Measurements from ENCODE around the gene LY6G5C.

Gene LY6G5C

GRCh38 chr6:31689249-31690110 lies 8.6 kb upstream of the LY6G5C start:
- Histone ChIP-seq H3K27me3 (ENCODE audit: low read length) (no peaks in the 10 kb centered on the region), H3K27ac (ENCODE audit: low read depth, low read length) (no peak overlapping the region), H3K4me2 (ENCODE audit: low read depth, low read length, poor library complexity, severe bottlenecking) (no peak overlapping the region), H3K9me3 (ENCODE audit: insufficient read depth, low read length) (no peaks in the 10 kb centered on the region), H3F3A (ENCODE audit: insufficient read depth) (no peaks in the 10 kb centered on the region), H4K20me1 (ENCODE audit: low read depth, low read length) (no peaks in the 10 kb centered on the region), H3K36me3 (ENCODE audit: low read length) (no peaks in the 10 kb centered on the region), H3K9ac (ENCODE audit: low read length) (no peak overlapping the region), H3K79me2 (ENCODE audit: insufficient read depth, low read length) (no peaks in the 10 kb centered on the region), H3K4me3 (ENCODE audit: insufficient read depth, low read length, poor library complexity, severe bottlenecking) (no peak overlapping the region), H3K9me2 (replicated peaks; ENCODE audit: insufficient read depth, low read length) (no peaks in the 10 kb centered on the region), H2AFZ (ENCODE audit: low read depth, low read length, severe bottlenecking) (no peak overlapping the region)
- TF ChIP-seq CTCF (IDR thresholded peaks at IDR 0.05; ENCODE audit: insufficient read depth, low read length, poor library complexity, severe bottlenecking) (peak; percentile 71), EZH2phosphoT487 (conservative IDR thresholded peaks at IDR 0.05; ENCODE audit: low read length) (no peak)

DNA sequence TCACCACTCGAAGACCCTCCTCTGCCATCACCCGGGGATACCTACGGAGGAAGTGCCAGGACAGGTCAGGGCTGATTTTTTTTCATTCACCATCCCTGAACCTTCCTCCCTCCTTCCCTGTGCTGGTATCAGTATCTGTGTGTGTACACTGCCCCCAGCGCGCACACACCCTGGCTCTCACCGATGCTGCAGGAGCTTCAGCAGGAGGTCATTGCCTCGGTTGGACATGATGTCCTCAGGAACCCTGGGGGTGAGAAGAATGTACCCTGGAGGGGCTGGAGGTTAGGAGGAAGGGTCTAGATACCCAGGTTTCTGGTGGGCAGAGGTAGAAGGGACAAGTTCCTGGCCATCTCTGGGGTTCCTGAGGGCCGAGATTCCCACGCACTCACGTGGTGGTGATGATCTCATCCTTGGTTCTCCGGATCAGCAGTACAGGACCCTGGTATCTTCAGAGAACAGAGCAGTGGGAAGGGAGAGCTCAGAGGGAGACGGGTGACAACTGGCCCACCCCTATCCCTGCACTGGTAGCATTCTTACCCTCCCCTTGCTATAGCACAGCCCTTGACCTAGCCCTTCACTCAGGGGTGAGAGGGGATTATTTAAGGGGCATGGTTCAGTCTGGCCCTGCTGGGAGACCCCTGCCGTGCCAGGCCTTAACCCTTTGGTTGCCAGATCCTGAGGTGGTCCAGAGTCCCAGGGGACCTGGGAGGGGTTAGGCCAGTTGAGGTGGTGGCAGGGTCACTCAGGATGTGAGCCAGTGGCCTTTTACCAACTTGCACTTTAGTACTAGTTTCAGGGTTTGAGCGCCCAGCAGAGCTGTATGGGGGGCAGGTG lies 7.2 kb upstream of the LY6G5C start:
- Histone ChIP-seq H3F3A (ENCODE audit: insufficient read depth) (no peaks in the 10 kb centered on the region), H3K4me2 (ENCODE audit: low read depth, low read length, poor library complexity, severe bottlenecking) (no peak overlapping the region), H3K36me3 (ENCODE audit: low read length) (no peaks in the 10 kb centered on the region), H3K27ac (ENCODE audit: low read depth, low read length) (no peak overlapping the region), H4K20me1 (ENCODE audit: low read depth, low read length) (no peaks in the 10 kb centered on the region), H3K9ac (ENCODE audit: low read length) (no peak overlapping the region), H2AFZ (ENCODE audit: low read depth, low read length, severe bottlenecking) (no peak overlapping the region), H3K9me2 (replicated peaks; ENCODE audit: insufficient read depth, low read length) (no peaks in the 10 kb centered on the region), H3K79me2 (ENCODE audit: insufficient read depth, low read length) (no peaks in the 10 kb centered on the region), H3K4me3 (ENCODE audit: insufficient read depth, low read length, poor library complexity, severe bottlenecking) (no peak overlapping the region), H3K27me3 (ENCODE audit: low read length) (no peaks in the 10 kb centered on the region), H3K9me3 (ENCODE audit: insufficient read depth, low read length) (no peaks in the 10 kb centered on the region)
- TF ChIP-seq CTCF (IDR thresholded peaks at IDR 0.05; ENCODE audit: insufficient read depth, low read length, poor library complexity, severe bottlenecking) (no peak), EZH2phosphoT487 (conservative IDR thresholded peaks at IDR 0.05; ENCODE audit: low read length) (no peak)

DNA sequence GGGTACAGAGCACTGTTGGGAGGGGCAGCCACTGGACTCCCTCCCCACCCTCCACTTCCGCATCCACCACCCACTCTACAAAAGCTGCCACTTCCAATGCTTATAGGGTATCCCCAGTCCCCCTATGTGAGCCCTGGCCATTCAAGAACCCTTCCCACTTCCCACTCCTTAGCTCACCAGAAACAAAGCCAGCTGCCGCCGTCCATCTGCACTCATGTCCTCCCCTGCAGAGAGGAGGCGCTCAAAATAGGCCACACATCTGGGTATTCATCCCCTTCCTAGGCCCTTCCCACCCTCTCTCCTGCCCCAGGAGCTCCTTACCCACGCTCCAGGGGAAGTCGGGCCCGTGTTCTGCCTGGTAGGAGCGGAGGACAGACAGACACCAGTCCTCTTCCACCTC lies 6.5 kb upstream of the LY6G5C start:
- Histone ChIP-seq H3K9ac (ENCODE audit: low read length) (no peak overlapping the region), H3K79me2 (ENCODE audit: insufficient read depth, low read length) (no peaks in the 10 kb centered on the region), H3K4me3 (ENCODE audit: insufficient read depth, low read length, poor library complexity, severe bottlenecking) (no peak overlapping the region), H3K27me3 (ENCODE audit: low read length) (no peaks in the 10 kb centered on the region), H3K4me2 (ENCODE audit: low read depth, low read length, poor library complexity, severe bottlenecking) (no peak overlapping the region), H3K36me3 (ENCODE audit: low read length) (no peaks in the 10 kb centered on the region), H2AFZ (ENCODE audit: low read depth, low read length, severe bottlenecking) (no peak overlapping the region), H3K9me3 (ENCODE audit: insufficient read depth, low read length) (no peaks in the 10 kb centered on the region), H3K27ac (ENCODE audit: low read depth, low read length) (no peak overlapping the region), H4K20me1 (ENCODE audit: low read depth, low read length) (no peaks in the 10 kb centered on the region), H3F3A (ENCODE audit: insufficient read depth) (no peaks in the 10 kb centered on the region), H3K9me2 (replicated peaks; ENCODE audit: insufficient read depth, low read length) (no peaks in the 10 kb centered on the region)
- TF ChIP-seq CTCF (IDR thresholded peaks at IDR 0.05; ENCODE audit: insufficient read depth, low read length, poor library complexity, severe bottlenecking) (no peak), EZH2phosphoT487 (conservative IDR thresholded peaks at IDR 0.05; ENCODE audit: low read length) (no peak)

All from SU-DHL-6 (cell line).